Kasumi-1 (cell line): ENCODE data around the gene TCF4.

Source experiments
- DNase-seq, 2 experiments: peaks; one replicate each; lab custom pipeline; 2025; lab: John Stamatoyannopoulos, UW

TCF4 gene

DNA sequence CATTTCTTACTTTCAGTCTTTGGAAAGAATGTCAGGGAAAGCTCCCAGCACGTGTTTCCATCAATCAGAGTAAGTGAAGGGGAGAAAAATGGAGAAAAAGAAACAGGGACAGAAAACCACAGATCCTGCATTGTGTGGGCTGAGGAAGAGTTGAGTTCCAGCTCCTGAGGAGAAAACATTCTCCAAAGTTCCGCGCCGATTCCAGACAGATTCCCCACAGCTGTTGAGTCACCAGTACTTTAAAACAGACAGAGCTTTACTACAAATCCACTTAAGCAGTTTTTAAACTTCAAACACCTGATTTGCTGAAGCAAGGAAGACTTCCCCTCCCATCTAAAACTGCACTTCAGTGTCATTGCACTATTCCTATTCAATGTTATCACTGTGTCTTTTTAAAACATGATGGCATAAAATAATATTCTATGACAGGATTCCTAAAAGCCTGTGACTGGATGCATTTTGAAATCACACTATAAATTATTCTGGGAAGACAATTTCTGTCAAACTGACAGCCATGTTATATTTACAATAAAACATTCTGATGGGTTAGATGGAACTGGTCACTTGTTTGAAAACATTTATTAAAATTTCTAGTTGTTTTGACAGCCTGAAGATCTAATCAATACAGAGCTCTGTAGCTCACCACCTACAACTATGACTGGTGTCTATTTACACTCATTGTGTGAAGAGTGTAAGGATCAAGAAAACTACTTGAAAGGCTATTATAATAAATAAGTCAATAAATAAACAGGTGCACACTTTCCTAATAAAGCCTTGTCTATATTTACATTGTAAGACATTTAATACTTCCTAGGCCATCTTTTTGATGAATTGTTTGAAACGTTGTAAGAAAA, 40.9 kb downstream of the TCF4 start:
- DNase-seq = no peak

DNA sequence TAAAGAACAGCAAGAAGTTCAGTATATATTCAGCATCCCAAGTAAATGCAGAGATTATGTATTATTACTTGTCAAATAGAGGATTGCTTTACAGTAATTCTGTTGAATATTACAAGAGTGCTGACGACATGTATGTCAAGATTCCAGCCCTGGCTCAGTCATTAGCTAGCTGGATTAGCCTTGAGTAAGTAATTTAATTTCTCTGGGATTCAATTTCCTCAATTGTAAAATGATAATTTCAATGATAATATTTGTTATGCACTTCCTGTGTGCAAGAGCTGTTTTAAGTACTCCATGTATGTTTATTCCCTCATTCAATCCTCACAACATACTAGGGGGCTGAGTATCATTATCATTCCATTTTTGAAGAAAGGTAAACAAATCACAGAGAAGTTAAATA, 44.0 kb downstream of the TCF4 start:
- DNase-seq = no peak

DNA sequence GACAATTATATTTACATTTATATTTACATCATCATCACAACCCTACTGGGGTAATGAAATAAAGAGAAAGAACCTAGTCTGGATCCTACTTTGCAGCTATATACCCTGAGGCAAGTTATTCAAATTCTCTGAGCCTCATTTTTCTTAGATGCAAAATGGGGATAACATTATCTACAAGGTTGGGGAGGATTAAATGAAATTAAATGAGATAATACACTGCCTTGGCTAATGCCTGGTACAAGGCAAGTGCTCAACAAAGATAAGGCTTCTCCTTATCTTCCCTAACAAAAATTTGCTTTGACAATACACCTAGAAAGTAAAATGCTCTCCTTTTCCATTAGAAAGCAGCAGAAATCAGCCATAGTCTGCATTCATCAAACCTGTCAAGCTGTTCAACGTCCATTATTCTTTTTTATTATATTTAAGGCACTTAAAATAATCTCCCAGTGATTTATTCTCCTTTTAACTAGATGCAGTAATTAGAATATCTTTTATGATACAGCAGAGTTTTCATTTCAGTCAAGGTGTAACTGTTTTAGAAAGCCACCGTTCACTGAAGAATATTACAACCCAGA, 44.8 kb downstream of the TCF4 start:
- DNase-seq = no peak

DNA sequence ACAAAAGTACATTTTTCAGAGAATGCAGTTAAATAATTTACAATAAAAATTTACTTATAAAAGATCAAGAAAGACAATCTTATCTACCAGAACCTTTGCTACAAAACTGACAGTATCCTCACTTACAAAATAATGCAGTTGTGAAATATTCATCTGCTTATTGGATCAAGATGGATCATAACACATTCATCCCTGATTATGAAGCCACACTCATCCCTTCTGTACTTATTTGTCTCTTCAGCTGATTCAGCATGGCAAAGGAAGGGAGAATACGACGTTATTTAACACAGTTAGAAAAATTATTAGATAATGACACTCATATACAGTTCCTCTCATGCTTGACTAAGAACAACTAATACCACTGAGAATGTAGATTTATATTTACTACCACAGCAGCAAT, 46.4 kb downstream of the TCF4 start:
- no peak for DNase-seq

DNA sequence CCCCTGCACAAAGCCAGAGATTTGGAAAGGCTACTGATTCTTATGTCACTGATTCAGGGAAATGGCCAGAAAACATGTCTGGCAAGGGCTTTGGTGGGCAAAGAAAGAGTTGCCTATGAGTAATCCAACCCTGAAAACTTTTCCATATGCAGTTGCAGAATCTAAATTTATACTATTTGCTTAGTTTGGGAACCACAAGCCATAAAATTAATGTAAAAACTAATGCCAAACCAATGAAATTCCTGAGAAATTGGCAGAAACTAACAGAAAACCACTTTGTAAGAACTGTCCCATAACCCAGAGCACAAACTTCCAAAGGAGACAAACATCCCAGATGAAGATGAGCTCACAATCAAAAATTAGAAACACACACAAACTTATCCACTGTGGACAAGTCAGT, 48.8 kb downstream of the TCF4 start:
- no peak for DNase-seq

DNA sequence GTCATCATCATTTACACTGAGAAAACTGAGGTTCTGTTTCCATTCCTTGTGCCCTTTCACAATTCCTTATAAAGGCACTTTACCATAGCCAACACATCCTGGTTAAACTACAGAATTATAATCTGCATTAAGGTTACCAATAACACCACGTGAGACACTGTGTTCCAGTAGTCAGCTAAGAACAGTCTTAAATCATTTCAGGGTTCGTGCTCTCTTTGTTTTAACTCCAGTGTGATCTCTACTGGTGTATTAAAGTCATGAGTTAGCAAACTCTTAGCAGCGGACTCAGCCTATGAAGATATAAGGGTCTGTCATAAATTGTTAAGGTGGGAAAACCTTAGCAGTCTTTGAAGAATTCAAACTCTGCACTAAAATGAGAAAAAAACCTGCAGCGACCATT, 53.0 kb downstream of the TCF4 start:
- no peak for DNase-seq

DNA sequence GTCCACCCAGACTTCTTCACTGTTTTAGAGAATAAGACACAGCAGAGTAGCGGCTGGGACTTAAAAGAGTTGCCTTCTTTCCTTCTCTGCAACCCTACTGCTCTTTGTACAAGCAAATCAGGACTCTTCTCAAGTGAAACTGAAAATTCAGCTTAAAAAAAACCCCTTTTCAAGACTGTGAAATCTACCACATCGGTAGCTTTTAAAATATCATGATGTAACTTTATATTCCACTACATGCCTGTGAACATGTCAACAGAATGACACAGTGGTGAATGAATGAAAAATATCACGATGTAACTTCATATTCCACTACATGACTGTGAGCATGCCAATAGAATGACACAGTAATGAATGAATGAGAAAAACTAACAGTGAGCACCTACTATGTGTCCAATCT, 53.4 kb downstream of the TCF4 start:
- no peak for DNase-seq

DNA sequence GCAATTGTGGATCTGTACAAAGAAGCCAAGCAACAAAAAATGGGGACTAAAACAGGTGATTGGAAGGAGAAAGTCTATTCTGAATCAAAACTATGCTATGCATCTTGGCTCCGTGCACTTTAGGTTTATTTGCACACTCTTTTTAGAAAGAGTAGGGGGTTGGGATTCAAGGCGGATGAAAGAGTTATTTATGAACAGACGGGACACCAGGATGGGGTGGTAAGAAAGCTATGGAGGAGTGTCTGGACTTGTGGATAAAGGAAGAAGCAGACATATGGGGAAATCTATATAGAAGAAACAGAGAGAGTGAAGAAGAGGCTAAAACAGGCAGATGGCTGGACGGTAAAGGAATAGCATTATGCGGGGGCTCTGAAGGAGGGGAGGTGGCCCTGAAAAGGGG, 57.8 kb downstream of the TCF4 start:
- no peak for DNase-seq

DNA sequence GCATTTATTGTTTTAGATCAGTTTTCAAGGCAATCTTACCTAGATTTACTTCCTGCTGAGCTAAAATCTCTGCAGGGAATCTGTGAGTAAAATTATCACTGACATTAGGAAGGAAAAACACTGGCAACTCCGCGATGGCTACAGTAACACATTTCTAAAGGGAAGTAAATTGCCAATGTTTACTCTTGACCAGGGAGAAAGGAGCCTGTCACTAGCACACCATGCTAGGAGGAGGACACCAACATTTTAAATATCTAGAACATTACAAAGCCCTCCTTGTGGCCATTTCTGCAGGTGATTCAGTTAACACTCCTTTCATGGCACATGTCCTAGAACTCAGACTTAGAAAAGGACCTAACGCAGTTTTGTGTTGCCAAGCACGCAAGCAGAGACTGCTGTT, 58.4 kb downstream of the TCF4 start:
- DNase-seq = no peak

DNA sequence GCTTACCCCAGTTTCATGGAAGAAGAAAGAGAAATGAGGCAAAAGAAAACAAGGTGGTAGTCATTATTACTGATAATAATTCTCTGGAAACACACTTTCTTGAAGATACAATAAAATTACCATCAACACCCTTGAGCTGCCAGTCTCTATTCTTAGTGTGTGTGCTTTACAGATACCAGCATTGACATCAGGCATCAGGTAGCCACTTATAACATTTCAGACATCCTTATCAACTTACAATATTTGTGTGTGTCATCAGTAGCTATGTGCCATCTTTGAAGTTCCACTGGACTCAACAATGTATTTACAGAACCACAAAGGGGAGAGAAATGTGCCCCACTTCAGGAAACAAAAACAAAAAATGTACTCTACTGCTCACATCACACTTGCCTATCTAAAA, 62.1 kb downstream of the TCF4 start:
- no peak for DNase-seq

DNA sequence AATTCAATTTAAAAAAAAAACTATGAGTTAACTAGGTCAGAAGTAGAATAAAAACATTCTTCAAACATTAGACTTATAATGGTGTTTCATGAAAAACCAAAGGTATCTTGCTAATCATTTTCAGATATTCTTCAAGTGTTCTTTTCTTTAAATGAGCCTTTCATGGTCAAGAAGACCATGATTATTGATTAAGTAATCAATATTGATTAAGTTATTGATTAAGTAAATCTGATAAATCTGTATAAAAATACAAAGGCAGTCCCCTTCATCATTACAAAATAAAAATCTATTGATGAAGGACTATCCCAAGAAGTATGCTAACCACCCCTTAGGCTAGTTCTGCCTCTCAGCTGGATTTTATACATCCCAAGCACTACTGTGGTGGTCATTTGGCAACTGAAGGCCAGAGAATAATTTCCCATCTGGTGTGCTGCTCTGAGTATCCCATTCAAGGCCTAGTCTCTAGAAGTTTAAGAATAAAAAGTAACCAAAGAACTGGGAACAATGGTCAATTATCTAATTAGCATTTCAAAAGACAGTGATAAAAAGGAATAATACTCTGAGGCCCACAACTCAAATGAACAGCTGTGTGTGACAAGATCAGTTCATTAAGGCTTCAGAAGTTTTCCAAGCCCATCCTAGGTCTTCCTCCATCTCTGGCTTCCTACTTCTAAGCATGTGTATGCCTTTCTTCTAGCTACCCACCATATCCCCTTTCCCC, 63.5 kb downstream of the TCF4 start:
- DNase-seq = no peak

DNA sequence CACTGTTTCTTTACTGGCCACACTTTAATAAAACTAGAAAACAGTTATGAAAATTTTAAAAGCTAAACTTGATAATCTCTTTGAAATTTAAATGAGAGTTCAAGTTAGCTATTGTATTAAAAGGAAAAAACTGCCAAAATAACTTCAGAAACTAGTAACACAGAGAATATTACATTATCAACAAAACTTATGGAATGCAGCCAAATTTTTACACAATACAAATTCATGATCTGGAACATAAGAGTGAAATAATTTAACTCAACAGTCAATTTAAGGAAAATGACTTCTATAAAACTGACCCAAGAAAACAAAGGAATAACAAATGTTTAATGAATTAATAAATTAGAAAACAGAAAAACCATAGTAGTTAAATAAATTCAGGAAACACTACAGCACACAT, 65.0 kb downstream of the TCF4 start:
- DNase-seq = no peak

DNA sequence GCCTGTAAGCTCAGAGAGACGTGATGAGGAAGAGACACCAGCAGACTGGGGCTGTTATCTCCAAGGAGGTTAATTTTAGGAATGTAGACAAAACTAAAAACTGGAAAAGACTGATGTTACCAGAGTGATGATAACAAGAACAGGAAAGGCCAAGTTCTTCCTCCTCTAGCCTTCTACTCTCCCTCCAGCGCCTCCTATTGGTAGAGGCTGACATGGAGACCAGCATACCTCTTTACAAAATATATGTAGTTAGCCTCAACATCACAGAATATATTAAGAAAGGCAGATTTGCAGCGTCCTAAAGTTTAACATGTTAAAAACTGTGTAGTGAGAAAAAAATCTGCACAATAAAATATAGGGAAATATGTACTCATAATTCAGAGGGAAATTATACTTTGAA, 66.0 kb downstream of the TCF4 start:
- peak in 1 of 2 experiments; percentile 6 for DNase-seq

DNA sequence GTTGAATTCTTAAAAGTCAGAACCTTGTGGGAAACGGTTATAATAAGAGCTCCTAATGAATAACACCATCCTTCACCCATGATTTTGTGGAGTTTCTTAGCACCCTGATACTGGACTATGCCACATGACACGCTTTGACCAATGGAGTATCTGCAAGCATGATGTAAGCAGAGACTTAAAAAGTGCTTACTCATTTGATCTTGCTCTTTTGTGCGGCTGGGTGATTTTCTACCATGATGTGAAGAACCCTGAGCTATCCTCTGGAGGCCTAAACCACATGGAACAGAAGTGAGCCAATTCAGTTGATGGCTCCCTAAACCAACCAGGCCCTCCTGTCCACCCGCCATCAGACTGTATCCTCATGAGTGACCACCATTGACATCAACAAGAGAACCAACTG, 70.9 kb downstream of the TCF4 start:
- no peak for DNase-seq

DNA sequence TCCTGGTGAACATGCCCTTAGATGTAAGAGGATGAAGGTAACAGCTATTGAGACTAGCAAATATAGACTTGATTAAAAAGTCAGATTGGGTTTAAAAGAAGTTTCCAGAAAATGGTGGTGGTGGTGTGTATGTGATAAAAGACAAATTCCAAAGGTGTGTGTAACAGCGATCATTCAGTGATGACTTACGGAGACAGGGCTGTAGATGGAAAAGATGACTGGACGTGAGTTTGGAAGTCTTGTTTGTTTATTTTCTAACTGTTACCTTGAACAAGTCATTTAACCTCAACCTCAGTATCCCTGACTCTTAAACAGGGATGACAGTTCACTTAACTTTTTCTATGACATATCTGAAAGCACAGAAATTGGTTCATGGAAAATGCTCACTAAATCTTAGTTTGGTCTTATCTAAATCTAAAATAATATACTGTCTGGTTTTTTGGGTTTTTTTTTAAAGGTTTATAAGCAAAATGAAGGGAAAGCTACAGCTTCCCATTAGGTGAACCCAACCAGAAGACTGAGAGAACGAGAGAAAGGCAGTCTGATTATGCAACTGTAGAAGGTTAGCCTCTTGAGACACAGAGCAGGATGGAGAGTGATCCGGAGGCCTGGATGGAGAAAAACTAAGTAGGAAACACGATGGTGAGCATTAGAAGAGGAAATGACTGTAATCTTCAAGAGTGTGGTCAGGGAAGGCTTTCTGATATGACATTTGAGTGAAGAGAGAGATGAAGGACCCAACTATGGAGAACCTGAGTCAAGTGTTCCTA, 71.9 kb downstream of the TCF4 start:
- DNase-seq = no peak

DNA sequence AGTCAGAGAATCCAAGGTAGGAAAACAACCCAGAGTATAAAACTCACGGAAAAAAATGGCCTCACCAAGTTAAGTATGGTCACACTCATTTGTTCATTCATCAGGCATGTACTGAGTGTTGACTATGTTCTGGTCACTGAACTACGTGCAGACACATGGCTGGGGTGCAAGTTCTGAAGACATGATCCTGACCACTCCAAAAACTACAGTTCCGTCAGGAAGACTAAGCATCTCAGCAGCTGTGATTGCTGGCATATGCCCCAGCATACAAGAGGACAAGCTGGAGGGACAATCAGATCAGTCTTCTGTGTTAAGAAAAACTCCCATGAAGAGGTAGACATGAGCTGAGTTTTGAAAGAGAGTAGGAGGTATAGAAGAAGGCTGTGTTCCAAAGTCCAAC, 72.8 kb downstream of the TCF4 start:
- DNase-seq = no peak

DNA sequence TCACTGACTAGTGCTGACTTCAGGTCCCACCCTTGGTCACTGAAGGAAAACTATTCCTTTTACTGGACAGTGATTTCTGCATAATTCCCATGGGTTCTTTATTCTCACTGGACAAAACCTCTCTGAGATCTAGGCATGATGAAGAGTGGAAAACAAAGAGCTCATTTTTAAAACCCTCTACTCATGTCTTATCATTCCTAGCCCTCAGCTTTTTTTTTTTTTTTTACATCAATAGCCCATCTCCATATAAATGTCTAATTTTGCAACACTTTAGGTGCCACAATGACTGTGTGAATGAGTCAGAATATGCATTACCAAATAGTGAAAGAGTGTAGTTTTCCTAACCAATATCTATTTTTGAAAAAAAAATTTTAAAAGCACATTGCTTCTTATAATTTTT, 74.8 kb downstream of the TCF4 start:
- DNase-seq = no peak

DNA sequence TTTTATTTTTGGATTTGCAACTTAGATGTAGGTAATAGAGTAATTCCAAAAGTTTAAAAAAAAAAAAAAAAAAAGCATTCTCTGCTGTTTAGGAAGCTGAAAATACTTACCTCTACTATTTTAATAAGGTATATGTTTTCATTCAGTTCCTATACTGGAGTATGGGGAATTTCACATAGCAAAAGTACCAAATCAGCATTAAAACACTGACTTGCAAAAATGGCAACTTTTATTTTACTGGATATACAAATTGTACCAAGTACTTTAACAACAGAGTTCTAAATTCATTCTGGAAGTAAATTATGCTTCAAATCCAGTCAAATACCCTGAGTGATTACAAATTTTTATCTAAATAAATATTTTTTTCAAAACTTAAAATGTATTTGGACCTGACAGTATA, 76.7 kb downstream of the TCF4 start:
- no peak for DNase-seq

DNA sequence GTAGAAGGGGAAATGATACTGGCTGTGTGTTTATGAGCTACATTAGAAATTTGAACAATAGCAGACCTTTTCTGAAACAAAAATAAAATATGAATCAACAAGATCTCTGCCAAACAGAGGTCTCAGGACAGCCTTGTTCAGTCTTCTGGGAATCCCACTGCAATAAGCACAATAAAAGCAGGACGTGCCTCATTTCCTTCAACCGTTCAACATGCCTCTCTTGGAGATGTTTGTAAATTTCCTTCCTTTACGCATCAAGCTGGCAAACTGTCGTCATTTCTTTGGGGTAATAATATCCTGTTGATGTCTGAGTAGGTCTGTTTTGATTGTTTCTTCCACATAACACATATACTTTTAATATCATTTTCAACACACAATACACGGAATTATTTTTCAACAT, 77.2 kb downstream of the TCF4 start:
- no peak for DNase-seq

DNA sequence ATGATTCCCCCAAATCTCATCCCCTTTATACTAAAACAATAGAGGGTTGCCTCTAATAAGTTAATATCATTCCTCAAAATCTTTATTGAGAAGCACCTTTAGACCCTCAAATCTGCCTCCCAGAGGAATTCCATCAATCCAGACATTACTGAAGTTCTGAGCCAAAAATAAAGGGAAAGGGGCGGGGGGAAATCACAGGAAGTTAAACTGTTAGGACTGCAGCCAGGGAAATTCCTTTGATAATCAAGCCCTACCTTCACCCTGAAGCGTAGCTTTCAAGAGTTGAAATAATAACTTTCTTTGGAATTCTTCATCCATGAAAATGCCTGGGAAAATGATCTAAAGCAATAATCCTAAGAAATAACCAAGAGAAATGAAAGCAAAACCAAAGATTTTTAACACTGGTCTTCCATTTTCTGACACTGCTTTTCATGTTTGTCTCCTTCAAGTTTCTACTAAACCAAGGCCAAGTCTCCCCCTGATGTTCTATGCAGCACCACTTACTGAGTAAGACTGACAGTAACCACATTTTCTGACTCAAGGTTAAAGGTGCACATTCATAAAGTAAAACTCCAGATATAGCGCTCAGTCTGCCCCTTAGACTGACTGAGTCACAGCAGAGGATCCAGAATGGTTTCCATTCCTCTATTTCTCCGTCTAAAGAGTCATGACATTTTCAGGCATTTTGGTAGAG, 78.2 kb downstream of the TCF4 start:
- no peak for DNase-seq

DNA sequence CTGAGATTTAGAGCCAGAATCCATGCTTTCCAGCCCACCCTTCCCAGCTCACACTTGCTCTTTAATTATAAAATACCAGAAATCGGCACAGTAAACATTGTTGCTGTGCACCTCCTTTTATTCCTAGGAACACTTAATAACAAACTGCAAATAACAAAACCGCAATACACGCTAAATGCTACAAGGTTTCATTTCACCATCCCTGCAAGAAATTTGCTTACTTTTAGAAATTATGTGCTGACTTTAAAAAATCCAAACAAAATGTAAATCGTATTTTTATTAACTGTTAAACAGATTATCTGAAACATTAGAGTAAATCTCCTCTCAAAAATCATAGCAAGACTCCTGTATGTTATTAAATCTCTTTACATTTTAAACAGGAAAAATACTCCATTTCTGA, 79.3 kb downstream of the TCF4 start:
- DNase-seq = no peak

DNA sequence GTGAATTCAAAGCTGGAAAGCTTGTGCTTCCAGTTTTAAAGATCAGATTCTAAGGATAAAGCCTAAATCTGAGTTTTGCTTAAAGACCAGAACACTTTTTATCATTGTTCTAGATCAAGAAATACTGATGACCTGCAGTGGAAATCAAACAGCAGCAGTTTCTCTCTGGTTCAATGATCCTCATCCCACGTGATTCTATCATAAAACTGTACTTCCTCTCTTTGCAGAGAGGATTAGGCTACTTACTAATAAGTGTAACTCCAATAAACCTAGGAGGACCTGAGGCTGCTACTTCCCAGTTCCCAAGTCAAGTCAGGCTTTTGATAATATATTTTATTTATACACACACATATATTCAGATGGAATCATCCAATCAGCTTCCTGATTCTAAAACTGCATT, 81.9 kb downstream of the TCF4 start:
- DNase-seq = no peak
